SK-N-SH (cell line): Measurements from ENCODE around the gene SETD7.

ENCODE experiments used
- CTCF ChIP-seq: fragments of 200-600 bp; sonication (generic); IDR thresholded peaks from 2 replicates; pipeline ENCODE4 v1.6.1; 2017; ENCODE audit warnings: antibody characterized with exemption, mild to moderate bottlenecking, moderate library complexity
- EP300 ChIP-seq, 2 experiments: IDR thresholded peaks; 2 replicates each; pipeline versions ENCODE4 v1.4.0 to v1.6.1; 2012; ENCODE audit warnings: borderline replicate concordance in 1 of 2, low read depth in 1 of 2, low read length in 1 of 2
- EZH2phosphoT487 ChIP-seq: fragments of 200-600 bp; sonication (generic); IDR thresholded peaks from 2 replicates; pipeline ENCODE4 v1.6.1; 2017; ENCODE audit warnings: low read depth, mixed run types, mild to moderate bottlenecking, antibody characterized with exemption, moderate library complexity, borderline replicate concordance
- IRF3 ChIP-seq: fragments of 150-350 bp; IDR thresholded peaks from 2 replicates; pipeline ENCODE4 v1.6.1; 2016; ENCODE audit warnings: mild to moderate bottlenecking, low read depth, low read length
- JUND ChIP-seq: IDR thresholded peaks from 2 replicates; pipeline ENCODE4 v1.4.0; 2012
- POLR2AphosphoS5 ChIP-seq: IDR thresholded peaks from 2 replicates; pipeline ENCODE4 v1.6.1; 2012; ENCODE audit warnings: low read depth, low read length
- TAF1 ChIP-seq: IDR thresholded peaks from 2 replicates; pipeline ENCODE4 v1.6.1; 2012; ENCODE audit warnings: low read depth, mild to moderate bottlenecking, low read length, moderate library complexity, borderline replicate concordance
- USF1 ChIP-seq: IDR thresholded peaks from 2 replicates; pipeline ENCODE4 v1.4.0; 2012; ENCODE audit warnings: low read depth, borderline replicate concordance
- ZBTB33 ChIP-seq: IDR thresholded peaks from 2 replicates; pipeline ENCODE4 v1.4.0; 2012; ENCODE audit warnings: low read depth, borderline replicate concordance

GRCh38 chr4:139483000-139483399 is 73.0 kb downstream of the SETD7 start:
- no peak for TF ChIP-seq ZBTB33
- no peak for TF ChIP-seq CTCF
- no peak for TF ChIP-seq TAF1
- no peak for TF ChIP-seq POLR2AphosphoS5
- TF ChIP-seq USF1: no peak
- TF ChIP-seq EZH2phosphoT487: no peak
- TF ChIP-seq EP300 (IDR thresholded peaks at IDR 0.05; ENCODE audit: borderline replicate concordance in 1 of 2, low read depth in 1 of 2, low read length in 1 of 2): no peak
- TF ChIP-seq JUND: no peak
- no peak for TF ChIP-seq IRF3
